GM18511 (cell line): ENCODE measurements around the gene IFT172.
"Not testable (repeated sequence)": the region's sequence is repeated elsewhere in the genome, so short reads cannot be mapped to it uniquely, and the experiment has no call there.

Experiments used
- ATAC-seq: cut with Tn5 transposase; IDR thresholded peaks from one replicate; pipeline ENCODE4 v1.9.1; 2021; ENCODE audit warnings: mild to moderate bottlenecking, moderate library complexity; ENCODE audit not compliant: unreplicated experiment

The IFT172 gene

GRCh38 chr2:27428213-27428977 lies 61.1 kb downstream of the IFT172 start, which contains the start of gene NRBP1:
TSS of gene NRBP1 (plus strand) at chr2:27428631. CDS start at chr2:27433274, 4,643 bp downstream.
- peak; percentile 90 for ATAC-seq

- ATAC-seq, result no peak
These were observed 61.7 kb downstream of the IFT172 start for GRCh38 chr2:27427863-27428212.

GRCh38 chr2:27425039-27425438 lies 64.5 kb downstream of the IFT172 start:
- not testable (repeated sequence) for ATAC-seq

- ATAC-seq, result no peak
These were observed 66.6 kb downstream of the IFT172 start for GRCh38 chr2:27422958-27423357.

- ATAC-seq, result no peak
These were observed 67.8 kb downstream of the IFT172 start for GRCh38 chr2:27421660-27422250.

GRCh38 chr2:27420996-27421395 lies 68.5 kb downstream of the IFT172 start:
- ATAC-seq, result no peak

- ATAC-seq, result no peak
These were observed 73.4 kb downstream of the IFT172 start for GRCh38 chr2:27416151-27416550.

- ATAC-seq, result no peak
These were observed 77.0 kb downstream of the IFT172 start for GRCh38 chr2:27412419-27413152.

GRCh38 chr2:27409321-27410073 lies 80.0 kb downstream of the IFT172 start, which contains the start of gene PPM1G:
TSS of gene PPM1G (minus strand) at chr2:27409591. CDS start at chr2:27409422, 169 bp downstream.
- peak; percentile 95 for ATAC-seq

GRCh38 chr2:27408601-27409320 lies 80.8 kb downstream of the IFT172 start:
- peak; percentile 43 for ATAC-seq

GRCh38 chr2:27407798-27408491 lies 81.6 kb downstream of the IFT172 start:
- no peak for ATAC-seq

- ATAC-seq, result no peak
These were observed 89.0 kb downstream of the IFT172 start for GRCh38 chr2:27400348-27401135.

GRCh38 chr2:27398962-27399361 lies 90.6 kb downstream of the IFT172 start:
- no peak for ATAC-seq
